Activated CD8-positive, alpha-beta memory T cell treated with anti-CD3 and anti-CD28 coated beads, Interleukin-2, amount 50 U/mL, for 1 hour (primary cell): ENCODE results near the gene GRID2.
"Not testable (repeated sequence)": the region's sequence is repeated elsewhere in the genome, so short reads cannot be mapped to it uniquely, and the experiment has no call there.

Source experiments
- DNase-seq: peaks from one replicate; pipeline ENCODE4 v3.0.0-alpha.2; 2020; ENCODE audit errors: extremely low read depth

The GRID2 gene

GRCh38 chr4:93313197-93313596 is 1009.4 kb downstream of the GRID2 start:
- DNase-seq, result no peak

GRCh38 chr4:93317057-93317456 is 1013.3 kb downstream of the GRID2 start:
- DNase-seq, result no peak

GRCh38 chr4:93317561-93317960 is 1013.8 kb downstream of the GRID2 start:
- DNase-seq, result no peak

GRCh38 chr4:93319041-93319440 is 1015.3 kb downstream of the GRID2 start:
- no peak for DNase-seq

GRCh38 chr4:93320356-93320755 is 1016.6 kb downstream of the GRID2 start:
- DNase-seq, result no peak

GRCh38 chr4:93327346-93327745 is 1023.6 kb downstream of the GRID2 start:
- no peak for DNase-seq

GRCh38 chr4:93334003-93334402 is 1030.2 kb downstream of the GRID2 start:
- DNase-seq, result no peak

- DNase-seq, result no peak
Measured at GRCh38 chr4:93337196-93337595, 1033.4 kb downstream of the GRID2 start.

- no peak for DNase-seq
Measured at GRCh38 chr4:93342738-93343137, 1039.0 kb downstream of the GRID2 start.

GRCh38 chr4:93346840-93347239 is 1043.1 kb downstream of the GRID2 start:
- no peak for DNase-seq

- no peak for DNase-seq
Measured at GRCh38 chr4:93348896-93349295, 1045.1 kb downstream of the GRID2 start.

- no peak for DNase-seq
Measured at GRCh38 chr4:93351846-93352245, 1048.1 kb downstream of the GRID2 start.

- no peak for DNase-seq
Measured at GRCh38 chr4:93355411-93355810, 1051.6 kb downstream of the GRID2 start.

- no peak for DNase-seq
Measured at GRCh38 chr4:93359586-93359985, 1055.8 kb downstream of the GRID2 start.

- DNase-seq, result not testable (repeated sequence)
Measured at GRCh38 chr4:93366169-93366755, 1062.5 kb downstream of the GRID2 start.

- DNase-seq, result no peak
Measured at GRCh38 chr4:93368968-93369367, 1065.2 kb downstream of the GRID2 start.

- DNase-seq, result no peak
Measured at GRCh38 chr4:93370256-93370655, 1066.5 kb downstream of the GRID2 start.

- no peak for DNase-seq
Measured at GRCh38 chr4:93373893-93374860, 1070.4 kb downstream of the GRID2 start.

GRCh38 chr4:93384241-93384640 is 1080.5 kb downstream of the GRID2 start:
- no peak for DNase-seq

- no peak for DNase-seq
Measured at GRCh38 chr4:93384887-93385286, 1081.1 kb downstream of the GRID2 start.

- no peak for DNase-seq
Measured at GRCh38 chr4:93394545-93395081, 1090.8 kb downstream of the GRID2 start.

- DNase-seq, result no peak
Measured at GRCh38 chr4:93396272-93396671, 1092.5 kb downstream of the GRID2 start.

- no peak for DNase-seq
Measured at GRCh38 chr4:93403571-93403970, 1099.8 kb downstream of the GRID2 start.
